ENCODE results near the gene PARM1.

The PARM1 gene, protein sequence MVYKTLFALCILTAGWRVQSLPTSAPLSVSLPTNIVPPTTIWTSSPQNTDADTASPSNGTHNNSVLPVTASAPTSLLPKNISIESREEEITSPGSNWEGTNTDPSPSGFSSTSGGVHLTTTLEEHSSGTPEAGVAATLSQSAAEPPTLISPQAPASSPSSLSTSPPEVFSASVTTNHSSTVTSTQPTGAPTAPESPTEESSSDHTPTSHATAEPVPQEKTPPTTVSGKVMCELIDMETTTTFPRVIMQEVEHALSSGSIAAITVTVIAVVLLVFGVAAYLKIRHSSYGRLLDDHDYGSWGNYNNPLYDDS

GRCh38 chr4:74932832-74933561, at the start of gene PARM1:
PARM1 (plus strand) TSS chr4:74933116; CDS start chr4:74933328, 212 bp downstream.
- H3K27ac ChIP-seq (ENCODE audit: low read depth, low read length): peak within 1 kb of the TSS; percentile 85
- H3K4me3 ChIP-seq (ENCODE audit: low read depth in 1 of 2, low read length in 2 of 2): peak within 1 kb of the TSS; percentile 77
- H3K9me3 ChIP-seq (ENCODE audit: low read length): no peaks in the 10 kb centered on the region
- H3K27me3 ChIP-seq (ENCODE audit: control insufficient read depth in 1 of 2, insufficient read depth in 2 of 2, low read length in 2 of 2): no peaks in the 10 kb centered on the region
- peak within 1 kb of the TSS; percentile 41 for H3K9ac ChIP-seq (ENCODE audit: low read length)
- H3K36me3 ChIP-seq (ENCODE audit: insufficient read depth, low read length): no peaks in the 10 kb centered on the region
- peaks cover 5% of the 10 kb centered on the region for H3K4me1 ChIP-seq (ENCODE audit: insufficient read depth, low read length)

- no peaks in the 10 kb centered on the region for H3K27me3 ChIP-seq (ENCODE audit: control insufficient read depth in 1 of 2, insufficient read depth in 2 of 2, low read length in 2 of 2)
- no peak overlapping the region for H3K27ac ChIP-seq (ENCODE audit: low read depth, low read length)
- no peaks in the 10 kb centered on the region for H3K9me3 ChIP-seq (ENCODE audit: low read length)
- no peaks in the 10 kb centered on the region for H3K36me3 ChIP-seq (ENCODE audit: insufficient read depth, low read length)
- no peak overlapping the region for H3K4me3 ChIP-seq (ENCODE audit: low read depth in 1 of 2, low read length in 2 of 2)
- no peak overlapping the region for H3K9ac ChIP-seq (ENCODE audit: low read length)
- H3K4me1 ChIP-seq (ENCODE audit: insufficient read depth, low read length): no peaks in the 10 kb centered on the region
Measured at GRCh38 chr4:74884266-74884665, 48.6 kb upstream of the PARM1 start.

DNA sequence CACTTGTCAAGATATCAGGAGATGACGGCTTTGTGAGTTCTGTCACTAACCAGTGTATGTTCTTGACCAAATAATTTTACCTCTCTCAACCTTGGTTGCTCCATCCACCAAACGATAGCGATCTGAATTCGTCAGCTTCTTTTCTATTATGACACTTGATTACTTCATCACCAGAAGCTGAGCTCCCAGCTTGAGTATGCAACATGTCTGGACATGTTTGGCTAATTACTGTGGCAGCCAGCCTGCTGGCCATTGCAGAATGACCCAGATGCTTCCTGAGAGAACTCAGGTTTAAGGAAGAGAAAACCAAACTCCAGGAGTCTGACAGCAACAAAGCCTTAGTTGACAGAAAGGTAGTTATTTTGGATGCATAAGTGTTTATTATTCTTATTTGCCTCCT, 46.4 kb upstream of the PARM1 start:
- Histone ChIP-seq H3K9me3 (ENCODE audit: low read length) (no peaks in the 10 kb centered on the region), H3K4me3 (ENCODE audit: low read depth in 1 of 2, low read length in 2 of 2) (no peak overlapping the region), H3K9ac (ENCODE audit: low read length) (no peak overlapping the region), H3K4me1 (ENCODE audit: insufficient read depth, low read length) (no peaks in the 10 kb centered on the region), H3K27ac (ENCODE audit: low read depth, low read length) (no peak overlapping the region), H3K27me3 (ENCODE audit: control insufficient read depth in 1 of 2, insufficient read depth in 2 of 2, low read length in 2 of 2) (no peaks in the 10 kb centered on the region), H3K36me3 (ENCODE audit: insufficient read depth, low read length) (no peaks in the 10 kb centered on the region)

DNA sequence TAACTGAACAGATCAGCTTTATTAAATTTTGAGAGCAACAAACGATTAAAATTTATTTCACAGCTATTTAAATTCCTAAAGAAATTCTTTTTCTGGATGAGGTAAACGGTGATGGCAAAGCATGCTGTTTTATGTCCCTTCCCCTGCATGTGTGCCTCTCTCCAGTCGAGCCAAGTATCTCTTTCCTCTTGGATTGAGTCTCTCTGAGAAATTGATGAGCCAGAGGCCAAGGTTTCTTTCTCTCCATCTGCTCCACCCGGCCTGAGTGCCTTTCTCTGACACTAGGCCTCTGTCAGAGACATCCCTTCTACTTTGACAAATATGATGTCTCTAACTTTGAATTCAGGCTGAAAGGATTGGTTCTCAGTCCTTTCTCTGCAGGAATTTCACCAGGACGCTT, 42.6 kb upstream of the PARM1 start:
- Histone ChIP-seq H3K36me3 (ENCODE audit: insufficient read depth, low read length) (no peaks in the 10 kb centered on the region), H3K27me3 (ENCODE audit: control insufficient read depth in 1 of 2, insufficient read depth in 2 of 2, low read length in 2 of 2) (no peaks in the 10 kb centered on the region), H3K9me3 (ENCODE audit: low read length) (no peaks in the 10 kb centered on the region), H3K27ac (ENCODE audit: low read depth, low read length) (no peak overlapping the region), H3K4me1 (ENCODE audit: insufficient read depth, low read length) (no peaks in the 10 kb centered on the region), H3K4me3 (ENCODE audit: low read depth in 1 of 2, low read length in 2 of 2) (no peak overlapping the region), H3K9ac (ENCODE audit: low read length) (no peak overlapping the region)

- Histone ChIP-seq H3K27ac (ENCODE audit: low read depth, low read length) (no peak overlapping the region), H3K27me3 (ENCODE audit: control insufficient read depth in 1 of 2, insufficient read depth in 2 of 2, low read length in 2 of 2) (no peaks in the 10 kb centered on the region), H3K9ac (ENCODE audit: low read length) (no peak overlapping the region), H3K36me3 (ENCODE audit: insufficient read depth, low read length) (no peaks in the 10 kb centered on the region), H3K9me3 (ENCODE audit: low read length) (no peaks in the 10 kb centered on the region), H3K4me3 (ENCODE audit: low read depth in 1 of 2, low read length in 2 of 2) (no peak overlapping the region), H3K4me1 (ENCODE audit: insufficient read depth, low read length) (no peaks in the 10 kb centered on the region)
Measured at GRCh38 chr4:74891037-74891436, 41.9 kb upstream of the PARM1 start.

DNA sequence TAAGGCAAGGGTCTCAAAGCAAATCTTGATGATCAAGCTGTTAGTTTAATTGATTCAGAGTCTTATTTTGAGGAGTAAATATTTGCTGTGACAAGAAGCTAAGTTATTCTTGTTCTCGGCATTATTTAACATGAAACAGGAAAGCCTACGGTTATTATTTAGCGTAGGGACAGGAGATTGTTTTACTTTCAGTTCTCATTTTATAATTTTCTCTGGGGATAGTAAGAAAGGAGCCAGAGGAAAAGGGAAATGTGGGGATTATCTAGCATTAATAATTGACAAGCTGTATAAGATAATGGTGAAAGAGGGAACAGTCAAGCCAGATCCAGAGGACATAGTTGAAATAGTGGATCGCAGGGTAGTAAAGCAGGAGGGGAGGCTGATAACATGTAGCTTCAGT, 39.7 kb upstream of the PARM1 start:
- H3K27ac ChIP-seq (ENCODE audit: low read depth, low read length): no peak overlapping the region
- H3K9me3 ChIP-seq (ENCODE audit: low read length): no peaks in the 10 kb centered on the region
- no peak overlapping the region for H3K9ac ChIP-seq (ENCODE audit: low read length)
- no peaks in the 10 kb centered on the region for H3K27me3 ChIP-seq (ENCODE audit: control insufficient read depth in 1 of 2, insufficient read depth in 2 of 2, low read length in 2 of 2)
- H3K4me1 ChIP-seq (ENCODE audit: insufficient read depth, low read length): no peaks in the 10 kb centered on the region
- no peak overlapping the region for H3K4me3 ChIP-seq (ENCODE audit: low read depth in 1 of 2, low read length in 2 of 2)
- no peaks in the 10 kb centered on the region for H3K36me3 ChIP-seq (ENCODE audit: insufficient read depth, low read length)

- H3K4me1 ChIP-seq (ENCODE audit: insufficient read depth, low read length): no peaks in the 10 kb centered on the region
- no peaks in the 10 kb centered on the region for H3K27me3 ChIP-seq (ENCODE audit: control insufficient read depth in 1 of 2, insufficient read depth in 2 of 2, low read length in 2 of 2)
- no peaks in the 10 kb centered on the region for H3K36me3 ChIP-seq (ENCODE audit: insufficient read depth, low read length)
- H3K9me3 ChIP-seq (ENCODE audit: low read length): no peaks in the 10 kb centered on the region
- H3K4me3 ChIP-seq (ENCODE audit: low read depth in 1 of 2, low read length in 2 of 2): no peak overlapping the region
- no peak overlapping the region for H3K27ac ChIP-seq (ENCODE audit: low read depth, low read length)
- no peak overlapping the region for H3K9ac ChIP-seq (ENCODE audit: low read length)
Measured at GRCh38 chr4:74896595-74896994, 36.3 kb upstream of the PARM1 start.

- Histone ChIP-seq H3K4me1 (ENCODE audit: insufficient read depth, low read length) (no peaks in the 10 kb centered on the region), H3K27me3 (ENCODE audit: control insufficient read depth in 1 of 2, insufficient read depth in 2 of 2, low read length in 2 of 2) (no peaks in the 10 kb centered on the region), H3K36me3 (ENCODE audit: insufficient read depth, low read length) (no peaks in the 10 kb centered on the region), H3K27ac (ENCODE audit: low read depth, low read length) (no peak overlapping the region), H3K4me3 (ENCODE audit: low read depth in 1 of 2, low read length in 2 of 2) (no peak overlapping the region), H3K9ac (ENCODE audit: low read length) (no peak overlapping the region), H3K9me3 (ENCODE audit: low read length) (no peaks in the 10 kb centered on the region)
Measured at GRCh38 chr4:74897386-74897785, 35.5 kb upstream of the PARM1 start.

GRCh38 chr4:74900862-74901261, 32.1 kb upstream of the PARM1 start:
- no peak overlapping the region for H3K9ac ChIP-seq (ENCODE audit: low read length)
- no peaks in the 10 kb centered on the region for H3K4me1 ChIP-seq (ENCODE audit: insufficient read depth, low read length)
- no peaks in the 10 kb centered on the region for H3K27me3 ChIP-seq (ENCODE audit: control insufficient read depth in 1 of 2, insufficient read depth in 2 of 2, low read length in 2 of 2)
- no peak overlapping the region for H3K27ac ChIP-seq (ENCODE audit: low read depth, low read length)
- H3K9me3 ChIP-seq (ENCODE audit: low read length): no peaks in the 10 kb centered on the region
- no peaks in the 10 kb centered on the region for H3K36me3 ChIP-seq (ENCODE audit: insufficient read depth, low read length)
- H3K4me3 ChIP-seq (ENCODE audit: low read depth in 1 of 2, low read length in 2 of 2): no peak overlapping the region

- no peaks in the 10 kb centered on the region for H3K36me3 ChIP-seq (ENCODE audit: insufficient read depth, low read length)
- H3K4me1 ChIP-seq (ENCODE audit: insufficient read depth, low read length): no peaks in the 10 kb centered on the region
- no peaks in the 10 kb centered on the region for H3K9me3 ChIP-seq (ENCODE audit: low read length)
- no peak overlapping the region for H3K27ac ChIP-seq (ENCODE audit: low read depth, low read length)
- no peak overlapping the region for H3K4me3 ChIP-seq (ENCODE audit: low read depth in 1 of 2, low read length in 2 of 2)
- H3K9ac ChIP-seq (ENCODE audit: low read length): no peak overlapping the region
- no peaks in the 10 kb centered on the region for H3K27me3 ChIP-seq (ENCODE audit: control insufficient read depth in 1 of 2, insufficient read depth in 2 of 2, low read length in 2 of 2)
Measured at GRCh38 chr4:74904509-74905065, 28.3 kb upstream of the PARM1 start.

GRCh38 chr4:74906771-74907170, 26.1 kb upstream of the PARM1 start:
- Histone ChIP-seq H3K9ac (ENCODE audit: low read length) (no peak overlapping the region), H3K9me3 (ENCODE audit: low read length) (no peaks in the 10 kb centered on the region), H3K27ac (ENCODE audit: low read depth, low read length) (no peak overlapping the region), H3K4me3 (ENCODE audit: low read depth in 1 of 2, low read length in 2 of 2) (no peak overlapping the region), H3K27me3 (ENCODE audit: control insufficient read depth in 1 of 2, insufficient read depth in 2 of 2, low read length in 2 of 2) (no peaks in the 10 kb centered on the region), H3K4me1 (ENCODE audit: insufficient read depth, low read length) (no peaks in the 10 kb centered on the region), H3K36me3 (ENCODE audit: insufficient read depth, low read length) (no peaks in the 10 kb centered on the region)

All from muscle layer of colon (tissue), 2 donors.